Measurements from ENCODE around the gene PIK3CA. TPM values are rescaled to one million over a fixed set of nuclear protein-coding genes. Genes with fewer than 3 reads are reported as not detected.

Gene PIK3CA
- total RNA-seq, 4 donors from 2014 or later = 10.6 to 20.8 (median 17.2) TPM

DNA sequence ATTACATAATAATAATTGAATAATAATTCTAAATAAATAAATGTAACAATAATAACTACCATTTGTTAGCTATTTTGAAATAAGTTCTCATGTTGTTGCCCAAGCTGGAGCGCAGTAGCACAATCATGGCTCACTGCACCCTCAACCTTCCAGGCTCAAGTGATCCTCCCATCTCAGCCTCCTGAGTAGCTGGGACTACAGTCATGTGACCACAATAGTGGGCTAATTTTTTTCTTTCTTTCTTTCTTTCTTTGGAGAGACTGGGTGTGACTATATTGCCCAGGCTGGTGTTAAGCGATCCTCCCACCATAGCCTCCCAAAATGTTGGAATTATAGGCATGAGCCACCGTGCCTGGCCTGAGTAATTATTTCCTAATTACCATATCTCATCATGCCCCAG is 133.7 kb downstream of the PIK3CA start:
- Histone ChIP-seq H3K4me1 (no peaks in the 10 kb centered on the region), H3K27me3 (peaks cover 0 to 5% (median 0%) of the 10 kb centered on the region in 4 donors), H3K36me3 (no peaks in the 10 kb centered on the region), H3K9me3 (no peaks in the 10 kb centered on the region), H3K27ac (no peak overlapping the region), H3K4me3 (no peak overlapping the region)
- no peak for TF ChIP-seq POLR2A (IDR thresholded peaks at IDR 0.05)
- TF ChIP-seq, protein P1, sequence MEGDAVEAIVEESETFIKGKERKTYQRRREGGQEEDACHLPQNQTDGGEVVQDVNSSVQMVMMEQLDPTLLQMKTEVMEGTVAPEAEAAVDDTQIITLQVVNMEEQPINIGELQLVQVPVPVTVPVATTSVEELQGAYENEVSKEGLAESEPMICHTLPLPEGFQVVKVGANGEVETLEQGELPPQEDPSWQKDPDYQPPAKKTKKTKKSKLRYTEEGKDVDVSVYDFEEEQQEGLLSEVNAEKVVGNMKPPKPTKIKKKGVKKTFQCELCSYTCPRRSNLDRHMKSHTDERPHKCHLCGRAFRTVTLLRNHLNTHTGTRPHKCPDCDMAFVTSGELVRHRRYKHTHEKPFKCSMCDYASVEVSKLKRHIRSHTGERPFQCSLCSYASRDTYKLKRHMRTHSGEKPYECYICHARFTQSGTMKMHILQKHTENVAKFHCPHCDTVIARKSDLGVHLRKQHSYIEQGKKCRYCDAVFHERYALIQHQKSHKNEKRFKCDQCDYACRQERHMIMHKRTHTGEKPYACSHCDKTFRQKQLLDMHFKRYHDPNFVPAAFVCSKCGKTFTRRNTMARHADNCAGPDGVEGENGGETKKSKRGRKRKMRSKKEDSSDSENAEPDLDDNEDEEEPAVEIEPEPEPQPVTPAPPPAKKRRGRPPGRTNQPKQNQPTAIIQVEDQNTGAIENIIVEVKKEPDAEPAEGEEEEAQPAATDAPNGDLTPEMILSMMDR (IDR thresholded peaks at IDR 0.05) = no peak
- 69 to 74% methylated on average over 3 of the region's 3 CpGs for WGBS, 2 donors
- DNase-seq = no peak
- intact Hi-C loops (cut with DNase I) = no loop called here

DNA sequence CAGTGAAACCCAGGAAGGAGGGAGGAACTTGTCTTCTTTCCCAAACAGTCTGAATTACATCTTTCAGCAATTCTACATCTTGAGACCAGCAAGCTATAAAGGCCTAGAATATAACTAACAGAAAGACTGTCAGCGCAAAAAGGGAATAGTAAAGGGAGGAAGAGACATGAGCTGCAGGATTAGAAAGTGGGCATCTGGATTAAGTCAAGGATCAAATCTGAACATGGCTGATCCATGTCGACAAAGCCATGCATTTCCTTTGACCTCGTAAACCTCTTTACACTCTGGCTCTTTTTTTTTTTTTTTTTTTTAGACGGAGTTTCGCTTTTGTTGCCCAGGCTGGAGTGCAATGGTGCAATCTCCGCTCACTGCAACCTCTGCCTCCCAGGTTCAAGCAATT is 138.2 kb downstream of the PIK3CA start:
- intact Hi-C loops (cut with DNase I) = no loop called here
- no peaks in the 10 kb centered on the region for H3K27me3 ChIP-seq
- no peaks in the 10 kb centered on the region for H3K4me1 ChIP-seq
- H3K4me3 ChIP-seq = no peak overlapping the region
- no peak for DNase-seq
- no peaks in the 10 kb centered on the region for H3K9me3 ChIP-seq
- TF ChIP-seq POLR2A (IDR thresholded peaks at IDR 0.05) = no peak
- TF ChIP-seq, protein P1 (IDR thresholded peaks at IDR 0.05) = no peak
- H3K27ac ChIP-seq = no peak overlapping the region
- 89 to 90% methylated on average over 3 to 6 of the region's 6 CpGs for WGBS, 2 donors
- H3K36me3 ChIP-seq = no peaks in the 10 kb centered on the region

DNA sequence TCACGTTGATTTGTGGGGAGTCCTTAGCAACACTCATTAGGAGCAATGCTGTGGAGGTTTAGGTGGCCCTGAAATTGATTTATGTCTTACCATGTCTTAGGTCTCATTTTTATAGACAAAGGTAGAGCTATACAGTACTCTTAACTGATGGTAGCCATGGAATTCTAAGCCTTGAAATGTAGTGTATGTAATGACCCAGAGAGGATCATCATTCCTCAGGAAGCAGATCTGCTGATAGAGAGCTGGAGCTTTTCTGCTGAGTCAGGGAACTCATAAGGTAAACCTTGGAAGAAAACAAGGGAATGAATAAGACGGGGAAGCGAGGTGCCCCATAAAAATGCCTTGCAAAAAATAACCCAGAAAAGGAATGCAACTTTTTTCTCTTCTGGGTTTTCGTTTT is 140.7 kb downstream of the PIK3CA start:
- no peaks in the 10 kb centered on the region for H3K4me1 ChIP-seq
- no peak for DNase-seq
- no peaks in the 10 kb centered on the region for H3K27me3 ChIP-seq
- no peaks in the 10 kb centered on the region for H3K36me3 ChIP-seq
- TF ChIP-seq, protein P1 (IDR thresholded peaks at IDR 0.05) = no peak
- TF ChIP-seq POLR2A (IDR thresholded peaks at IDR 0.05) = no peak
- 60 to 64% methylated on average over 4 of the region's 4 CpGs for WGBS, 2 donors
- H3K27ac ChIP-seq = no peak overlapping the region
- intact Hi-C loops (cut with DNase I) = no loop called here
- no peaks in the 10 kb centered on the region for H3K9me3 ChIP-seq
- H3K4me3 ChIP-seq = no peak overlapping the region

DNA sequence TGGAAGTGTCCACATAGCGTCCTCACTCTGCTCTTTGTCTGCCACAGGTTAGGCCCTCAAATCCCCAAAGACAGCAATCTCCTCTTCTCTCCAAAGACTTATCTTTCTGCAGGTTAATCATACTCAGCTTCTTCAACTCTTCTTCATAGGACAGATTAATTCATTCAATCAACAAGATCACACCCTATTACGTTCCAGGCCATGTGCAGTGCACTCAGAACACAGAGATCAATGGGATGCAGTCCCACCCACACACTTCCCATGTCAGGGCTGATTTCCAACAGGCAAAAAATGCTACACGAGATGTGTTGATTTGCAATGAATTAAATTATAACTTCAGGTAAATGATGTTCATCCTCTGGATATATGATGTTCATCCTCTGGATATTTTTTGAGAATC is 141.1 kb downstream of the PIK3CA start:
- H3K9me3 ChIP-seq = no peaks in the 10 kb centered on the region
- H3K4me1 ChIP-seq = no peaks in the 10 kb centered on the region
- H3K27ac ChIP-seq = no peak overlapping the region
- no peak for DNase-seq
- intact Hi-C loops (cut with DNase I) = no loop called here
- TF ChIP-seq, protein P1 (IDR thresholded peaks at IDR 0.05) = no peak
- TF ChIP-seq POLR2A (IDR thresholded peaks at IDR 0.05) = no peak
- no peaks in the 10 kb centered on the region for H3K27me3 ChIP-seq
- H3K36me3 ChIP-seq = no peaks in the 10 kb centered on the region
- 48 to 56% methylated on average over 3 of the region's 3 CpGs for WGBS, 2 donors
- H3K4me3 ChIP-seq = no peak overlapping the region

Small RNA genes lying within 50 kb of the gene (small RNA-seq; reads per million reads assigned to genes)
- 0 reads per million in 4 donors for gene RF00402

Other genes with a start within 250 kb of the PIK3CA start
- 1 to 10 TPM; 5.3 to 9.2 (median 6.8) TPM for gene ZMAT3, start 76.5 kb upstream of the PIK3CA start, total RNA-seq
- 1 to 10 TPM in 2 of 4 donors, under 1 TPM in 2; 0.15 to 1.6 (median 1.2) TPM for gene KCNMB3, start 102.8 kb downstream of the PIK3CA start, total RNA-seq
- gene ZNF639, start 174.7 kb downstream of the PIK3CA start, total RNA-seq = 10 to 100 TPM; 10.0 to 43.6 (median 33.9) TPM
- 10 to 100 TPM; 25.2 to 55.3 (median 38.2) TPM for gene MFN1, start 199.4 kb downstream of the PIK3CA start, total RNA-seq

Data from esophagus squamous epithelium (tissue), 5 donors.